Kidney (tissue), 14 donors: ENCODE results near the gene ATG4A. TPM values are rescaled to one million over a fixed set of nuclear protein-coding genes. Genes with fewer than 3 reads are reported as not detected.

Experiments
- DNase-seq, 5 donors: peaks; one replicate each; pipeline ENCODE4 v3.0.0-alpha.2; 2013 to 2020
- FAIRE-seq: peaks from 2 replicates; lab custom pipeline; 2012; peaks lifted over from hg19 to GRCh38; lab: Jason Lieb, UNC
- H3K27ac ChIP-seq, 2 donors: one replicate each; pipeline ENCODE4 v1.7.0; 2013; ENCODE audit warnings: low read depth in 2 of 2, low read length in 2 of 2, inconsistent platforms in 1 of 2
- H3K27me3 ChIP-seq: one replicate; pipeline ENCODE4 v1.7.1; 2013; ENCODE audit warnings: low read length, inconsistent platforms; ENCODE audit not compliant: control insufficient read depth, insufficient read depth
- H3K36me3 ChIP-seq, 3 donors: one replicate each; pipeline versions ENCODE4 v1.7.0 to v1.7.1; 2013; ENCODE audit warnings: low read length in 3 of 3, control low read depth in 1 of 3, inconsistent platforms in 1 of 3; ENCODE audit not compliant: insufficient read depth in 3 of 3, control insufficient read depth in 2 of 3
- H3K4me1 ChIP-seq, 3 donors: one replicate each; pipeline versions ENCODE4 v1.7.0 to v1.7.1; 2013; ENCODE audit warnings: low read length in 3 of 3, inconsistent platforms in 1 of 3, low read depth in 1 of 3; ENCODE audit not compliant: control insufficient read depth in 2 of 3, insufficient read depth in 2 of 3
- H3K4me3 ChIP-seq, 3 donors: one replicate each; pipeline versions ENCODE4 v1.7.0 to v1.8.1; 2013; ENCODE audit warnings: low read length in 3 of 3, control low read depth in 1 of 3, inconsistent platforms in 1 of 3
- H3K9ac ChIP-seq, 3 donors: one replicate each; pipeline versions ENCODE4 v1.7.0 to v1.7.1; 2013; ENCODE audit warnings: low read length in 3 of 3, control low read depth in 1 of 3, inconsistent platforms in 1 of 3
- H3K9me3 ChIP-seq, 3 donors: one replicate each; pipeline versions ENCODE4 v1.7.0 to v1.7.1; 2013; ENCODE audit warnings: low read length in 3 of 3, control low read depth in 1 of 3, inconsistent platforms in 1 of 3; ENCODE audit not compliant: control insufficient read depth in 2 of 3, insufficient read depth in 1 of 3
- CTCF ChIP-seq: IDR thresholded peaks from 3 replicates; pipeline ENCODE4 v1.5.1; 2012; ENCODE audit warnings: mild to moderate bottlenecking, moderate library complexity, borderline replicate concordance; ENCODE audit not compliant: insufficient read depth; ENCODE audit errors: extremely low read depth
- intact Hi-C: fragments of 100-400 bp; cut with DNase I; formaldehyde crosslinking; loops from one replicate; pipeline ENCODE4 v1.11.1; 2022
- polyA plus RNA-seq: library from polyadenylated mRNA; stranded (reverse); fragments of 350-450 nt; fragmentation: Illumina TruSeq; extraction: RNeasy Lipid Tissue Mini Kit (QIAGEN cat#74804); gene quantifications from one replicate; pipeline ENCODE4 v1.2.3, GENCODE V29; 2014; ENCODE audit warnings: low read depth, low replicate concordance; ENCODE audit not compliant: insufficient read depth
- total RNA-seq: library from RNA; stranded (reverse); fragmentation: NEBNext Ultra II Directional; extraction: Animal tissue kit (Norgen Biotek cat#: 25700); gene quantifications from one replicate; pipeline ENCODE4 v1.2.1, GENCODE V29; 2021
- donor health status: control.
- donor health status: control.
- donor health status: control.
- donor health status: control.
- donor health status: control.
- donor health status: DM: yes; HTN: yes; CAD: no.
- donor health status: Normal renal cell carcinoma (clear cell type).

Gene ATG4A
- total and polyA plus RNA-seq, 2 donors from 2014 or later, result 14.7 to 17.1 TPM

- FAIRE-seq (no peak), DNase-seq (no peak)
- intact Hi-C loops, result no loop called here
- Histone ChIP-seq H3K27me3 (no peaks in the 10 kb centered on the region), H3K9me3 (no peaks in the 10 kb centered on the region), H3K4me1 (no peaks in the 10 kb centered on the region), H3K27ac (no peak overlapping the region), H3K9ac (no peak overlapping the region), H3K36me3 (no peaks in the 10 kb centered on the region), H3K4me3 (no peak overlapping the region)
- no peak for TF ChIP-seq CTCF
Measured at GRCh38 chrX:108105473-108105872, 13.9 kb downstream of the ATG4A start.

GRCh38 chrX:108114541-108114940 lies 23.0 kb downstream of the ATG4A start:
- FAIRE-seq (no peak), DNase-seq (no peak)
- Histone ChIP-seq H3K9me3 (no peaks in the 10 kb centered on the region), H3K4me1 (no peaks in the 10 kb centered on the region), H3K4me3 (no peak overlapping the region), H3K9ac (no peak overlapping the region), H3K27ac (no peak overlapping the region), H3K36me3 (no peaks in the 10 kb centered on the region), H3K27me3 (no peaks in the 10 kb centered on the region)
- no peak for TF ChIP-seq CTCF
- intact Hi-C loops, result no loop called here

GRCh38 chrX:108117988-108118387 lies 26.4 kb downstream of the ATG4A start:
- H3K36me3 ChIP-seq, result no peaks in the 10 kb centered on the region
- intact Hi-C loops, result no loop called here
- no peaks in the 10 kb centered on the region for H3K9me3 ChIP-seq
- H3K4me3 ChIP-seq, result no peak overlapping the region
- no peak for TF ChIP-seq CTCF
- H3K9ac ChIP-seq, result no peak overlapping the region
- peaks cover 3% of the 10 kb centered on the region for H3K27me3 ChIP-seq
- FAIRE-seq (no peak), DNase-seq (peak in 2 of 5 donors; percentile 10 to 30)
- no peaks in the 10 kb centered on the region for H3K4me1 ChIP-seq
- no peak overlapping the region for H3K27ac ChIP-seq

GRCh38 chrX:108121291-108121690 lies 29.7 kb downstream of the ATG4A start:
- intact Hi-C loops, result no loop called here
- Histone ChIP-seq H3K9me3 (no peaks in the 10 kb centered on the region), H3K27ac (no peak overlapping the region), H3K9ac (no peak overlapping the region), H3K4me3 (no peak overlapping the region), H3K4me1 (no peaks in the 10 kb centered on the region), H3K27me3 (peaks cover 3% of the 10 kb centered on the region), H3K36me3 (no peaks in the 10 kb centered on the region)
- TF ChIP-seq CTCF, result no peak
- DNase-seq (peak in 2 of 5 donors; percentile 9 to 12), FAIRE-seq (no peak)
